Hippocampal formation (tissue), 2 donors: ENCODE data around the gene HDAC2.

Source experiments
- DNase-seq, 2 donors: peaks; one replicate each; lab custom pipeline; 2025; lab: John Stamatoyannopoulos, UW

Gene HDAC2

GRCh38 chr6:113909224-113909856, 61.6 kb downstream of the HDAC2 start:
- DNase-seq, result peak in 1 of 2 donors; percentile 28

GRCh38 chr6:113908801-113909200, 62.1 kb downstream of the HDAC2 start:
- DNase-seq, result no peak

- no peak for DNase-seq
These were observed 63.7 kb downstream of the HDAC2 start for GRCh38 chr6:113907102-113907815.

- no peak for DNase-seq
These were observed 67.2 kb downstream of the HDAC2 start for GRCh38 chr6:113903666-113904330.

DNA sequence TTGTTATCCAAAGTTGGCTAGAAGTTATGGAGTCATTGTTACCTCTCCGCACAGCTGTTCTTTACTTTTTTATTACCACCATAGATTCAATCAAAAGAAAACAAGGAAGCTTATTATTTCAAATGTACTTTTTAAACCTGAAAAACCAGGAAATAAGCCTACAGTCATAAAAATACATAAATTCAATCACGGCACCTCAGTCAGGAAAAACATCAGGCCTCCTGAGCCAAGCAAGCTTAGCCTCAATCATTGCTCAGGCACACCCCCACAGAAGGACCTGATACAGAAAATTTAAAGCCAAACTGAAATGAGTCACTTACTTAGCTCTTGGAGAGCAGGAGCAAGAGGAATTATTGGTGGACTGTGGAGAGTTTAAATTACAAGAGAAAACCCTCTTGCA, 69.5 kb downstream of the HDAC2 start:
- no peak for DNase-seq

DNA sequence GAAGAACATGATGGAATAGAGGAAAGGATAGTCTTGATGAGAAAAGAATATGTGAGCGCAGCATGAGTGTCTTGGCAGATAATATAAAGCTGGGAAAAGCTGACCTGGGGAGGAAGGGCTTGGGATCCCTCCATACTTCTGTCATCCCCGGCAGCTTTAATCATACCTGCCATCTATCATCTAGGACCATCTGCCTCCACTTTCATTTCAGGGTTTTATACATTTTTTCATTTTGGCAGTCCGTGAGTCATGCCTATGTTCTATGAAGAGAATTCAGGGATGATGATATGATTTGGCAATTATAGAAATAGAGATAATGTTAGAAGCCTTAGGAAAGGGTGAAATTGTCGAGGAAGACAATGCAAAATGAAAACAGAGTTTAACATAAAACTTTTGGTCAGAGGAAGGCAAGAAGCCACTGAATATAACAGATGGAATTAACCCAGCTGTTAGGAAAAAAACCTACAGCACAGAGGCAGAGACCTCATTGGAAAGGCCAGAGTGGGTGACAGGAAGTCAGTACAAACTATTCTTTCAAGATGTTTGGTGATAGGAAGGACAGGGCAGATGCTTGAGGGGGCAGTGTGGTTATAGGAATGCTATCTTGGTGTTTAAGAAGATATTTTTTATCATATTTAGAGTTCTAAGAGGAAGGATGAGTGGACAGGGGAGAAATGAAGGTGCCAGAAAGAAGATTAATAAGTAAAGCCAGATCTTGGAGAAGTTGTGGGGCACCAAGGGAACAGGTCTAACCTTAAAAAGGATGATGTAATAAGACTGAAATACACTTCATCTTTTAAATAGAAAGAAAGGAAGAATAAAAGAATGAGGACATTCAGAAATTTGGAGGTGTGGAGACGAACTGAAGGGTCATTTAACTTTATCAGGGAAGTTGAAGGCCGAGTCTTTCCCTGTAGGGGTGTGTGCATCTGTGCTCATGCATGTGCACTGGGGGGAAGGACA, 76.0 kb downstream of the HDAC2 start:
- DNase-seq, result no peak

DNA sequence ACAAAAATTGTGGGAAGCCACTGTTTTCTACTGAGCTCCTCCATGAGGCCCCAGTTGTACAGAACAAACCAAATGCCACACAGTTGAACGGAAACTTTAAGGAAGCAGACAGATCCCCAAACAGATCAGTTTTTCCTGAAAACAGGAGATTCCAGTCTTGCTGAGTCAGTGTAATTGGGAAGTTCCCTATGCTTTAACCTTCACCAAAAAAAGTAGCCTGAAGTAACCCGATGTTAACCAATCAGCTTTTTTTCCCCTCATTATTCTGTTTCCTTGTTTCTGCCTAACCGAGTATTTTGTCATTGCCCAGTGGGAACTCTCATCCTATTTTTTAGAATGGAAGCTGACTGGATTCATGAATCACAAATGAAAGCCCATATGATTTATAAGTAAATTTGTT, 77.1 kb downstream of the HDAC2 start:
- DNase-seq, result no peak

- no peak for DNase-seq
These were observed 77.5 kb downstream of the HDAC2 start for GRCh38 chr6:113893451-113893850.

DNA sequence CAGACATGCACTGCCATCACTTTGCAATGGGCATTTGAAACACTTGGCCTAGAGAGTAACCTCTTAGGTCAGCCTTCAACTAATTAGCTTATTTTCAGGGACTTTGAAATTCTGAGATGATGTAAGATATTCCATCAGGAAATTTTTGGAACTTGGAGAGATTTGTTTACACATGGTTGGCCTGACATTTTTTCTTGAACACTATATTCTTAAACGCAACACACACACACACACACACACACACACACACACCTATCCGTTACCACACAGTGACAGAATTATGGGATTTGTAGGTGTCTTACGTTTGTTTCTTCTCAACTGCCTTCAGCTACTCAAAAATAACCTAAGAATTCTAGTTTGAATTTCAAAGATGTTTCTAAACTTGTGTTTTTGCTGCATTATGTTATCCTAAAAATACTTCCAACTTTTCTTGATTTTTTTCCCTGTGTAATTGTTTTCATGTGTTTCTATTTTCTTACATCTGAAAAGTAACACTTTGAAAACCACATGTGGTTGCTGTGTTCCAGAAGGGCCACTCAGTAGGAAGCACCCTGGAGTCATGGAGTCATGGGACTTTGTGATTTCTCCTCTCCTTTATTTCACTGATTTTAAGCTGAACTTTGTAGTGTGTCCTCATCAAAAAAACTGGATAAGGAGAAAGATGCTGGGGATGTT, 81.9 kb downstream of the HDAC2 start:
- DNase-seq, result no peak

DNA sequence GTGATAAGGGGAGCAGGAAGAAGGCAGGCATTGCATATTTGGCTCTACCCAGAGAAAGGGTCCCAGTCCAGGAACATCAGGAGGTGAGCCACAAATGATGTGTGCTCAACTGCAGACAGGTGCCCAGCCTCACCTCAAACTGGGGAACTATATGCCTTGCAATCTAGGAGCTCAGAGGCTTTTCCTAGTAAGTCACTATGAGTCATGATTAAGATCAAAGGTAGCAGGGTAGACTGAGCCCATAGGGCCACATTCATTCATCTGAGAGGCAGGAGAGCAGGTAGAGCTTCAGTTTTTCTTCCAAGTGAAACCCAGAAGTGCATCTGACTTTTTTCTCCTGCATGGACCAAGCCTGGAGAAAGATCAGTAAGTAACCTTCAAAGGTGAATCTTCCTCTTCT, 82.5 kb downstream of the HDAC2 start:
- no peak for DNase-seq

DNA sequence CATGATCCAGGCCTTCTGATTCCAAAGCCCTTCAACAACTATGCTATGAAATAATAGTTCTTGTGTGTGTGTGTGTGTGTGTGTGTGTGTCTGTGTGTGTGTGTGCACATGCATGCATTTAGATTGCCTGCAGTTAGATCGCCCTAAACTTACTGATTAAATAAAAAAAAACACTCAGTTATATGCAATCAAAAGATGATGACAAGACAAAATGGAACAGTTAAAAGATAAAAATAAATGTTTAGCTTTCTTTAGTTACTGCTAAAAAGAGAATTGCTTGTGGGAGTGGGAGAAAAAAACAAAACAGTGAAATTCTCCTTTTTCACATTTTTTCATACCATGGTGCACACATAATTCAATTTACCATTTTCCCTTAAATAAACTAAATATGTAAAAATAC, 84.4 kb downstream of the HDAC2 start:
- DNase-seq, result no peak

GRCh38 chr6:113884011-113884410, 86.9 kb downstream of the HDAC2 start:
- DNase-seq, result no peak
